Urinary bladder (tissue), 4 donors: ENCODE measurements around the gene PRR4. TPM values are rescaled to one million over a fixed set of nuclear protein-coding genes. Genes with fewer than 3 reads are reported as not detected.

Experiments used
- DNase-seq: peaks from one replicate; pipeline ENCODE4 v3.0.0-alpha.2; 2015; ENCODE audit errors: extremely low spot score
- H3K27ac ChIP-seq: one replicate; pipeline ENCODE4 v1.5.1; 2013; ENCODE audit warnings: low read depth, mild to moderate bottlenecking, moderate library complexity
- H3K36me3 ChIP-seq: one replicate; pipeline ENCODE4 v1.6.1; 2013; ENCODE audit warnings: mild to moderate bottlenecking, moderate library complexity; ENCODE audit not compliant: insufficient read depth
- H3K4me1 ChIP-seq: one replicate; pipeline ENCODE4 v1.6.1; 2013; ENCODE audit warnings: mild to moderate bottlenecking, moderate library complexity; ENCODE audit not compliant: insufficient read depth
- H3K4me3 ChIP-seq: one replicate; pipeline ENCODE4 v1.5.1; 2013; ENCODE audit warnings: low read depth, low read length
- WGBS: extraction: QIAGEN DNeasy Blood & Tissue Kit; methylation state at CpG from one replicate; pipeline ENCODE4 v1.1.7; 2013; 5-methylcytosine and 5-hydroxymethylcytosine counted together
- polyA plus RNA-seq: library from polyadenylated mRNA; stranded (reverse); fragments of 200-250 nt; gene quantifications from one replicate; pipeline ENCODE4 v1.2.3, GENCODE V29; 2013
- total RNA-seq: library from RNA; depleted of rRNA; stranded (reverse); fragments of >200 nt; gene quantifications from one replicate; pipeline ENCODE4 v1.2.3, GENCODE V29; 2014
- donor health status: healthy with polysubstance abuse.
- donor health status: healthy.

PRR4 gene, protein sequence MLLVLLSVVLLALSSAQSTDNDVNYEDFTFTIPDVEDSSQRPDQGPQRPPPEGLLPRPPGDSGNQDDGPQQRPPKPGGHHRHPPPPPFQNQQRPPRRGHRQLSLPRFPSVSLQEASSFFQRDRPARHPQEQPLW
- 4.4 TPM for total RNA-seq
- polyA plus RNA-seq: 2.0 TPM

GRCh38 chr12:10849425-10849878, at the start of gene PRR4:
PRR4 (minus strand) TSS chr12:10849475; CDS start chr12:10849437, 38 bp downstream.
- WGBS: 90% methylated on average over 4 of the region's 4 CpGs
- Histone ChIP-seq H3K27ac (no peak within 1 kb of the TSS), H3K4me1 (no peaks in the 10 kb centered on the region), H3K4me3 (no peak within 1 kb of the TSS), H3K36me3 (peaks cover 2% of the 10 kb centered on the region)
- DNase-seq: no peak

DNA sequence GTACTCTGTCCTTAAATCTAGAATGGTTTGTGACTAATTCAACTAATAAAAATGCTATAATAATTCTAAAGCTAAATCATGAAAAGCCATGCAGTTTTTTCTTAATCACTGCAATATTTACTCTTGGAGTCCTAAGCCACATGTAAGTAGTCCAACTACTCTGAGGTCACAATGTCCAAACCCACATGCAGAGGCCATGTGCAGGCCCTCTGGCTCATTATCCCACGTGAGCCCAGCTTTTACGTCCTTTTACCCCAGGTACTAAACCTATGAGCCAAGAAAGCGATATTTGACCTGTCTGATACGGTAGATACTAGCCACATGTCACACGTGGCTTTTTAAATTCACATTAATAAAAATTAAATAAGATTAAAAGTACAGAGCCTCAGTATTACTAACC, 47.6 kb upstream of the PRR4 start:
- 95% methylated on average over 5 of the region's 5 CpGs for WGBS
- no peak overlapping the region for H3K4me3 ChIP-seq
- H3K4me1 ChIP-seq: no peaks in the 10 kb centered on the region
- no peaks in the 10 kb centered on the region for H3K36me3 ChIP-seq
- DNase-seq: no peak
- no peak overlapping the region for H3K27ac ChIP-seq

DNA sequence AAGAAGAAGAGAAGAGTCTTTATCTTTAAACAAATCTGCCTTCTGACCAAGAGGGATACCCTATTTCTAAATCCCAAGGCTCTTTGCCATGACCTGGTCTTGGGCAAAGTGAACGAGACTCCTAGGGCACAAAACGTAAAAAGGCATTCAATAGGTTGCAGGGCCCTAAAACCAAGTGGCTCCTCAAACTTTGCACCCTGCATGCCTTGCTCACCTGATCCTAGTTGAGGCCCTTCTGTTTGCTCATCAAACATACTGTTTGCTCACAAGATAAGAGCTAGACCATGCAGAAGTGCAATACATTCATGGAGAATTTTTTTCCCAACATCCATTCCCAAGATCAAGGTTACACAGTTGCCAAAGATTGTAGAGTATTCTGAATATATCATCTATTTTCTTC, 42.7 kb upstream of the PRR4 start:
- no peak overlapping the region for H3K4me3 ChIP-seq
- no peaks in the 10 kb centered on the region for H3K36me3 ChIP-seq
- 95% methylated on average over 2 of the region's 2 CpGs for WGBS

DNA sequence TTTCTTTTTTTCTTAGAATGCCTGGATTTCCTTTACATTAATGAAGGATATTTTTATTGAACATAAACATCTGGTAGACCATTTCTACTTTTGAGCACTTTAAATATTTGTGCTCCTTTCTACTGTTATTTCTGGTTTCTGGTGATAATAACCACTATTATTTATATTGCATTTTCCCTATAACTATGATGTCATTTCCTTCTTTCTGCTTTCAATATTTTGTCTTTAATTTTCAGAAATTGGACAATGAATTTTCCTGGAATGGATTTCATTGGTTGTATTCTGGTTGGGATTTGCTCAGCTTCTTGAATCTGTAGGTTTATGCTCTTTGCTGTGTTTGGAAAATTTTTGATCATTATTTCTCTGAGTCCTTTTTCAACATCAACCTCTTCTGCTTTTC, 40.0 kb upstream of the PRR4 start:
- Histone ChIP-seq H3K4me3 (no peak overlapping the region), H3K36me3 (no peaks in the 10 kb centered on the region), H3K27ac (no peak overlapping the region), H3K4me1 (no peaks in the 10 kb centered on the region)
- no peak for DNase-seq

More for the DNA sequence above, 42.7 kb upstream of the PRR4 start:
- H3K4me1 ChIP-seq: no peaks in the 10 kb centered on the region
- no peak overlapping the region for H3K27ac ChIP-seq
- no peak for DNase-seq

DNA sequence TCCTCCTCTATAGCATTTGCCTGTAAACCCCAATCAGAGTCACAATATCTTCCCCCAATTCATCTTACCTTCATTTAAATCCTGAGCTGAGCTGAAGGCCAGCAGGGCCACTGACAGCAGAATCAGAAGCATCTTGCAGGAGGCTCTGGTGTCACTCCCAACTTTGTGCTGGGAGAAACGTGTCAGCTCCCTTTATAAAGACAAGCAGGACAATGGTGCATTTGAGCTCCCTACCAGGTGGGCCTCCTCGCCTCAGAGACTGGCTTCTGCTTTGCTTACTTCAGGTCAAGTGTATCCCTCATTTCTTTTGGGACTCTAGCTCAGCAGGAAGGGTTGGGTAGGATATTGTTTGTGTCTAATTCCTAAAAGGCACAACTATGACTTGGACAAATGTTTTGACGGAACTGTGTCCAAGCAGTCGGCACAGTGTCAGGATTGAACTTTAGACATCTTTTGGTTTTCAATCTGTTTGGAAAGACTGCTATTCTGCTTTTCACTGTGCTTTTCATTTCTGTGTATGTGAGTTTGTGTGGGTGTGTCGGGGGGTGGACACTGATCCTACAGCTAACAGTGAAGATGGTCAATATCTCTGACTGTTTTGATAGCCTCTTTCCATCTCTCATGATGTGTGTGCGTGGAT, 34.9 kb upstream of the PRR4 start, which contains the start of gene PRH1:
Gene PRH1, minus strand, starts transcription at position 170 of the 640 bp plus-strand sequence. Its CDS starts 38 bp downstream, at position 132.
- Histone ChIP-seq H3K4me3 (no peak within 1 kb of the TSS), H3K27ac (no peak within 1 kb of the TSS), H3K36me3 (peaks cover 3% of the 10 kb centered on the region), H3K4me1 (no peaks in the 10 kb centered on the region)
- DNase-seq: no peak
- WGBS: 93% methylated on average over 6 of the region's 6 CpGs

- Histone ChIP-seq H3K4me3 (no peak overlapping the region), H3K4me1 (no peaks in the 10 kb centered on the region), H3K36me3 (peaks cover under 1% of the 10 kb centered on the region), H3K27ac (no peak overlapping the region)
- no peak for DNase-seq
- WGBS: 39% methylated on average over 2 of the region's 2 CpGs
Measured at GRCh38 chr12:10873378-10873777, 24.1 kb upstream of the PRR4 start.

GRCh38 chr12:10867381-10867780, 18.1 kb upstream of the PRR4 start:
- WGBS: 81% methylated on average over 2 of the region's 2 CpGs
- H3K4me3 ChIP-seq: no peak overlapping the region
- no peak for DNase-seq
- no peaks in the 10 kb centered on the region for H3K36me3 ChIP-seq
- no peaks in the 10 kb centered on the region for H3K4me1 ChIP-seq
- H3K27ac ChIP-seq: no peak overlapping the region

- H3K4me1 ChIP-seq: no peaks in the 10 kb centered on the region
- no peaks in the 10 kb centered on the region for H3K36me3 ChIP-seq
- 98% methylated on average over 2 of the region's 2 CpGs for WGBS
- H3K27ac ChIP-seq: no peak overlapping the region
- H3K4me3 ChIP-seq: no peak overlapping the region
- no peak for DNase-seq
Measured at GRCh38 chr12:10863512-10864218, 14.4 kb upstream of the PRR4 start.

GRCh38 chr12:10861366-10861765, 12.1 kb upstream of the PRR4 start:
- H3K27ac ChIP-seq: no peak overlapping the region
- H3K4me3 ChIP-seq: no peak overlapping the region
- H3K36me3 ChIP-seq: no peaks in the 10 kb centered on the region
- 79% methylated on average over 2 of the region's 2 CpGs for WGBS
- DNase-seq: no peak
- H3K4me1 ChIP-seq: no peaks in the 10 kb centered on the region

DNA sequence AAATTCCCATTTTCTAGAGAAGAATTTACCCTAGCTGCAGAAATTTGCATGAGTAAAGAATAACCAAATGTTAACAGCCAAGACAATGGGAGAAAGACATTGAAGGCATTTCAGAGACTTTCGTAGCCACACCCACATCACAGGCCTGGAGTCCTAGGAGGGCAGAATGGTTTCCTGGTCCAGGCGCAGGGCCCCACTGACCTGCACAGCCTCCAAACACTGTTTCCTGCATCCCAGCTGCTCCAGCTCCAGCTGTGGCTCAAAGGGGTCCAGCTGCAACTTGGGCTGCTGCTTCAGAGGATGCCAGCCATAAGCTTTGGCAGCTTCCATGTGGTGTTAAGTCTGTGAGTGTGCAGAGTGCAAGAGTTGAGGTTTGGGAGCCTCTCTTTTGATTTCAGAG, 6.5 kb upstream of the PRR4 start:
- Histone ChIP-seq H3K4me1 (no peaks in the 10 kb centered on the region), H3K4me3 (no peak overlapping the region), H3K36me3 (peaks cover 2% of the 10 kb centered on the region), H3K27ac (no peak overlapping the region)
- WGBS: 98% methylated on average over 2 of the region's 2 CpGs
- no peak for DNase-seq

DNA sequence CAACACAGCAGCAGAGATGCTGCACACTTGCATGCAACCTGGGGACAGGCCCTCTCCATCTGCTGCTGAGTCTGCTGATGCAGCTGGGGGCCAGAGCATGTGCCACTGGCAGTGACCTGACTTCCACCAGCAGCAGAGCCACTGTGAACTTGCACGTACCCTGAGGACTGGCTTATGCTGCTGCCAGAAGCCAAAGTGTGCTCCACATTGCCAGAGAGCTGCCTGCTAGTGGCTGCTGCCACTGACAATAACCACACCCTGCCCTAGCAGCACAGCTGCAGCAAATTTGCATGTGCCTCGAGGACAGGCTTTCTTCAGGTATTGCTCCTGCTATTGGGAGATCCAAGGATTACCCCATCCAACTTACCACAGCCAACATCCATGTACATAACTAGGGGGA, 4.5 kb upstream of the PRR4 start:
- H3K27ac ChIP-seq: no peak overlapping the region
- no peak for DNase-seq
- H3K36me3 ChIP-seq: peaks cover 2% of the 10 kb centered on the region
- no peaks in the 10 kb centered on the region for H3K4me1 ChIP-seq
- 80% methylated on average over 2 of the region's 2 CpGs for WGBS
- no peak overlapping the region for H3K4me3 ChIP-seq

- Histone ChIP-seq H3K4me3 (no peak overlapping the region), H3K36me3 (peaks cover 2% of the 10 kb centered on the region), H3K27ac (no peak overlapping the region), H3K4me1 (no peaks in the 10 kb centered on the region)
- 64% methylated on average over 4 of the region's 4 CpGs for WGBS
- no peak for DNase-seq
Measured at GRCh38 chr12:10851243-10851858, 2.1 kb upstream of the PRR4 start.

GRCh38 chr12:10847744-10848143, 1.5 kb downstream of the PRR4 start:
- 63% methylated on average over 2 of the region's 2 CpGs for WGBS
- H3K36me3 ChIP-seq: peaks cover 2% of the 10 kb centered on the region

GRCh38 chr12:10842862-10843261, 6.4 kb downstream of the PRR4 start:
- Histone ChIP-seq H3K4me3 (no peak overlapping the region), H3K27ac (no peak overlapping the region), H3K4me1 (no peaks in the 10 kb centered on the region), H3K36me3 (no peaks in the 10 kb centered on the region)
- no peak for DNase-seq
- 94% methylated on average over 2 of the region's 2 CpGs for WGBS

More at GRCh38 chr12:10847744-10848143, 1.5 kb downstream of the PRR4 start:
- no peak overlapping the region for H3K27ac ChIP-seq
- H3K4me1 ChIP-seq: no peaks in the 10 kb centered on the region
- no peak overlapping the region for H3K4me3 ChIP-seq
- DNase-seq: no peak
